ENCODE results near the gene EFCAB5. TPM values are rescaled to one million over a fixed set of nuclear protein-coding genes. Genes with fewer than 3 reads are reported as not detected.
"Not testable (repeated sequence)": the region's sequence is repeated elsewhere in the genome, so short reads cannot be mapped to it uniquely, and the experiment has no call there.

EFCAB5 gene
- total RNA-seq, 1 donor from 2014 or later, result 0.99 TPM

GRCh38 chr17:29935909-29936308 is 5.5 kb upstream of the EFCAB5 start:
- DNase-seq, result not testable (repeated sequence)

DNA sequence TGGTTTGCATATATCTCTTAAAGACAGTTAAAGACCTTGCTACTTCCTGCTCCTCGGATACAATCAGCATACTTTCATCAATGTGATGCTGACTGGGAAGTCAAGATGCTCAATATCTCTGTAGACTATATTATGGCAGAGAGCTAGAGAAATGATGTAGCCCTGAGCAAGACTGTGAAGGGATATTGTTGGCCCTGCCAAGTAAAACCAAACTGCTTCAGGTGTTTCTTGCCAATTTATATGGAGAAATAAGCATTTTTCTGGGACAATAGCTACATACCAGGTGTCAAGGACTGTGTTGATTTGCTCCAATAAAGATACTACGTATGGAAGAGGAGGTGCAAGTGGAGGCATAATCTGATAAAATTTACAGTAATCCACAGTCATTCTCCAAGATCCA is 4.7 kb upstream of the EFCAB5 start:
- DNase-seq, result no peak

DNA sequence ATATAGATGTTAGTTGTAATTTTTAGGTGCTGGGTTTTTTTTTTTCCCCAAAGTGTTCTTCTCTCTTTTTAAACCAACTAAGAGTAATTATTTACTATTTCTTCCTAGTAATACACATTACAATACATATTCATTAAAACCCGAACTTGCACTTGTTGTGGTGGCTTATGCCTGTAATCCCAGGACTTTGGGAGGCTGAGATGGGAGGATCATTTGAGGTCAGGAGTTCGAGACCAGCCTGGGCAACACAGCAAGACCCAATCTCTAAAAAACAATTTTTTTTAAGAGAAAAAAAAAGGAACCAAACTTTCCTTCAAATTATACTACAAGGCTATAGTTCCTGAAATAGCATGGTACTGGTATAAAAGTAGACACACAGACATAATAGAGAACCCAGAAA is 3.8 kb downstream of the EFCAB5 start:
- DNase-seq, result no peak

DNA sequence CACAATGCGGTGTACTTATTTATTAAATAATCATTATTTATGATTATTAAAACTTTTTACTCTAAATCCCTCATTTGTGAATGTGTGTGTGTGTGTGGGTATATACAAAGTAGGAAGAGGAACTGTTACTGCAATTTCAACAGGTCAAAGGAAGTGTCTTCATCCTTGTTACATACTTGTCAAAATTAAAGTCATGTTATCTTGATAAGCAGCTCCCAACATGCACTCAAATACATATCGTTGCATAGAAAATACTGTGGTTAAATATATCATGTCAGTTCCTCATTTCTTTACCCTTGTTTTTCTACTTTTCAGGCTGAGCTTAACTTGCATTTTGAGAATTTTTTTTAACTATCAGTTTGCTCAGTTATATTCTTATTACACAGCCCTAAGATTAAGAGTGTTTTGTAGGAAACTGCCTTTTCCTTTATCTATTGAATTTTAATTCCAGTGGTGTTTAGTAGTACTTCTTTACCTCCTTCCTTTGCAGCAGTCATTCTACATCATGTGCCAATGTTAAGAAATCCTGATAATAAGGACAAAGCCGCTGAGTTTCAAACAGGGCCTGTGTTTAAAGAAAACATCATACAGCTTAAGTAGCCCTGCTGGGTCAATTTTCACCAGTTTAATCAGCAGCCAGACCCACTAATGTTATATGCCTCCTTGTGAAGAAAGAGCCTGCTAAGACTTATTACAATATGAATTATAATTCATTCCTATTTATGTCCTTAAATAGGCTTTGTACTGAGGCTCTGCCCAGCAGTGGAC is 7.2 kb downstream of the EFCAB5 start:
- no peak for DNase-seq

DNA sequence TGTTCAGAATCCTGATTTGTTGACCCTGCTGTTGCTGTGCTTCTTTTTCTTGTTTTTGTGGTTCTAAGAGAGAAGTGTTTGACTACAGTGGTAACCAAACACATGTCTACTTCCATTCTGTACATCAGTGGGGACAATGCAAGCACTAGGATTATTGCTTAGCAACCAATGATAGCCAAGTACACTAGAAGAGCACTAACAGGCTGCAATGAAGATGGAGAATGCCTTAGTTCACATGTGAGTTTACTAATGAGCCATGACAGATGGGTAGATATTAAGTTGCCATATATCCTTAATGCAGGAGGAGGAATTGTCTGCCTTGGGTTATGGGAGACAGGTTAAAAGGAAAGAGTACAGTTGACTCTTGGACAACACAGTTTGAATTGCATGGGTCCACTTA is 8.3 kb downstream of the EFCAB5 start:
- DNase-seq, result no peak

DNA sequence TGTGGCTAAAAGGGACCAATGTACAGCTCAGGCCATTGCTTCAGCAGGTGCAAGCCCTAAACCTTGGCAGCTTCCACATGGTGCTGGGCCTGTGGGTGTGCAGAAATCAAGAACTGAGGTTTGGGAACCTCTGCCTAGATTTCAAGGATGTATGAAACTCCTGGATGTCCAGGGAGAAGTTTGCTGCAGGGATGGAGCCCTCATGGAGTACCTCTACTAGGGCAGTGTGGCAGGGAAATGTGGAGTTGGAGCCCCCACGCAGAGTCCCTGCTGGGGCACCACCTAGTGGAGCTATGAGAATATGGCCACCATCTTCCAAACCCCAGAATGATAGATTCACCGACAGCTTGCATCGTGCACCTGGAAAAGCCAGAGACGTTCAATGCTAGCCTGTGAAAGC is 13.0 kb downstream of the EFCAB5 start:
- DNase-seq, result no peak

GRCh38 chr17:29956225-29956624 is 14.8 kb downstream of the EFCAB5 start:
- DNase-seq, result no peak

- not testable (repeated sequence) for DNase-seq
These were observed 16.1 kb downstream of the EFCAB5 start for GRCh38 chr17:29957488-29957887.

- DNase-seq, result no peak
These were observed 17.7 kb downstream of the EFCAB5 start for GRCh38 chr17:29958947-29959657.

GRCh38 chr17:29959658-29960337 is 18.4 kb downstream of the EFCAB5 start:
- DNase-seq, result no peak

DNA sequence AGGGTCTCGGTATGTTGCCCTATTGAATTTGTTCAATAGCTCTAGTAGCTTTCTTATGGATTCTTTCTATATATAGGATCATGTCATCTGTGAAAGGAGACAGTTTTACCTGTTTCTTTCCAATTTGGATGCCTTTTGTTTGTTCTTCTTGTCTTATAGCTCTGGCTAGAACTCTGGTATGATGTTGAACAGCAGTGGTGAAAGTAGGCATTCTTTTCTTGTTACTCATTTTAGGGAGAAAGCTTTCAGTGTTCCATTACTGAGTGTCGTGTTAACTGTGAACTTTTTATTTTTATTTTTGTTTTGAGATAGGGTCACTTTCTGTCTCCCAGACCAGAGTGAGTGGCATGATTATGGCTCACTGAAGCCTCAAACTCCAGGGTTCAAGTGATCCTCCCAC is 21.2 kb downstream of the EFCAB5 start:
- DNase-seq, result no peak

- DNase-seq, result no peak
These were observed 26.8 kb downstream of the EFCAB5 start for GRCh38 chr17:29968271-29968670.

DNA sequence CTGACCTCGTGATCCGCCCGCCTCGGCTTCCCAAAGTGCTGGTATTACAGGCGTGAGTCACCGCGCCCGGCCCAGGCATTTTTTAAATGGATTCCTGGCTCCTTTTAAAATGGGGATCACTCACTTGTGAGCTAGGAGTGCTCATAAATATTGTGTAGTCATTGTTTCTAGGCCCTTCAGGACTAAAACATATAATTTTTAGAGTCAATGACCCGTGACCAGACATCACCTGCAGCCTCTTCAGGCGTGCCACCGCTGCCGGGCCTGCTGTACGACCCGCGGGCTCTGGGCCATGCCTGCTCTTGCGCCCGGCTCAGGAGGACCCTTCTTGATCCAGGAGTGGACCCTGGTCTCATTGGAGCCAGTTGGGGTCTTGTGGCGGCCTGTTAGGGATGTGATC is 30.8 kb downstream of the EFCAB5 start:
- no peak for DNase-seq

GRCh38 chr17:29973005-29973404 is 31.6 kb downstream of the EFCAB5 start:
- no peak for DNase-seq

DNA sequence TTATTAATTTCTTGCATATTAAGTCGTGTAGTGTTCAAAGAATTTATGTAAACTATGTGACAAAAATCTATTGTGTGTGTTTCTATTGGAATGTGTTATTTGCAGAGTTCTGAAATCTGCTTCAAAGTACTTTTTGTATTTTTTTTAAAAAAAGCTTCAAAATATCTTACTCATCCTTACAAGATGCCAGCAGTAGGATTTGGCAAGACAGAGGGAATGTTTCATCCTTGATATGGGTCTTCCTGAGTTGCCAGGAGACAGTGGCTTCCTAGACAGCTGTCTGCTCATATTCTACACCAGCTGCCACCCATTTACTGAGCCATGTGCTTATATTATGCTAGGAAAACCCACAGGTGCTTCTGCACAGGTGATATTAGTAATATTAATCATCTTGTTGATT is 36.4 kb downstream of the EFCAB5 start:
- DNase-seq, result no peak

GRCh38 chr17:29980261-29980660 is 38.8 kb downstream of the EFCAB5 start:
- DNase-seq, result no peak

DNA sequence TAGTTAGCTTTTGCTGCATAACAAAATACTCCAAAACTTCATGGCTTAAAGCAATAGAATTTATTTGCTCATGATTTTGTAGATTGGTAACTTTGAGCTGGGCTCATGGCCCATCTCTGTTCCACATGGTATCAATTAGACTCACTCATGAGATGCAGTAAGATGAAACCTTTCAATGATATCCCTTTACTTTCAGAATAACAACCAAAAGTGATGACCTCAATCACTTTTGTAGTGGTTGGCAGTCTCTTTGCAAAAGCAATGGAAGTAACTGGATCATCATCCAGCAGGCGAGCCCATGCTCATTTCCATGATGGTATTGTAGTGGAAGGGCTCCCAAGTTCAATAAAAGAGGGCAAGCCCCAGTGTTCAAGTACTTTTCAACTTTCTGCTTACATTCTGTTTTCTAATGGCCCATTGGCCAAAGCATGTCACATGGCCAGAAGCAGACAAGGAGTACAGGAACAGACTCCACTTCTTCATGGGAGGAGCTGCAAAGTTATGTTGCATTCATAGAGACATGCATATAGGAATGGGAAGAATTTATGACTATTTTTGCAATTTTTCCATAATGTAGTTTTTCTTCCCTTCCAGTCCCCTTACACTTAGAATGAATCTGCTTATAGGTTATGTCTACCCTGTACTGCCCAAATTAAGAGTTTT is 41.7 kb downstream of the EFCAB5 start:
- no peak for DNase-seq

- DNase-seq, result no peak
These were observed 55.0 kb downstream of the EFCAB5 start for GRCh38 chr17:29996458-29996857.

- no peak for DNase-seq
These were observed 58.7 kb downstream of the EFCAB5 start for GRCh38 chr17:30000001-30000754.

GRCh38 chr17:30000755-30001257 is 59.4 kb downstream of the EFCAB5 start:
- DNase-seq, result no peak

DNA sequence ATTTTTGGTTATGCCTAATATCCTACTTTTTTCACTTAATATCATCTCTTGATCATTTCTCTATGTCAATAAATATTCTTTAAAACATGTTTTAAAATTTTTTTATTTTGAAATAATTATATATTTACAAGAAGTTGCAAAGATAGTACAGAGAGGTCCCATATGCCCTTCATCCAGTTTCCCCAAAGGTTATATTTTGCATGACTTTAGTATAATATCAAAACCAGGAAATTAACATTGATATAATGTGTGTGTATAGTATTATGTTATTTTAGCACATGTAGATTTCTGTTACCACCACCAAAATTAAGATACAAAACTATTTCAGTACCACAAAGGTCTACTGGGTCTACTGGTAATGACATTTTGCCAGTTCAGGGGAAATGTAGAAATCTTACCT is 60.7 kb downstream of the EFCAB5 start:
- DNase-seq, result no peak

Measured in skin of body (tissue), 2 donors.